HG03575 (cell line): Measurements from ENCODE around the gene NANOS2.
"Not testable (repeated sequence)": the region's sequence is repeated elsewhere in the genome, so short reads cannot be mapped to it uniquely, and the experiment has no call there.

Experiments used
- ATAC-seq: cut with Tn5 transposase; IDR thresholded peaks from one replicate; pipeline ENCODE4 v1.9.1; 2021; ENCODE audit not compliant: unreplicated experiment, insufficient number of reproducible peaks, low FRiP score; ENCODE audit errors: extremely low read depth

Gene NANOS2

GRCh38 chr19:45899919-45900589 lies 14.5 kb downstream of the NANOS2 start:
- ATAC-seq: no peak

GRCh38 chr19:45899253-45899652 lies 15.3 kb downstream of the NANOS2 start:
- ATAC-seq: no peak

- ATAC-seq: no peak
Measured at GRCh38 chr19:45897261-45897812, 17.2 kb downstream of the NANOS2 start.

GRCh38 chr19:45895983-45896599 lies 18.5 kb downstream of the NANOS2 start:
- not testable (repeated sequence) for ATAC-seq

GRCh38 chr19:45895519-45895972 lies 19.0 kb downstream of the NANOS2 start:
- ATAC-seq: no peak

GRCh38 chr19:45890877-45891276 lies 23.7 kb downstream of the NANOS2 start:
- ATAC-seq: no peak

- ATAC-seq: no peak
Measured at GRCh38 chr19:45889210-45889885, 25.2 kb downstream of the NANOS2 start.

GRCh38 chr19:45887200-45887710 lies 27.3 kb downstream of the NANOS2 start:
- no peak for ATAC-seq

GRCh38 chr19:45886427-45887199 lies 28.0 kb downstream of the NANOS2 start:
- no peak for ATAC-seq

GRCh38 chr19:45885556-45886426 lies 28.8 kb downstream of the NANOS2 start, which contains the start of gene IRF2BP1:
Gene IRF2BP1, minus strand, starts transcription at chr19:45886141. Its CDS starts 367 bp downstream, at chr19:45885774.
- no peak for ATAC-seq

GRCh38 chr19:45884682-45885555 lies 29.7 kb downstream of the NANOS2 start:
- ATAC-seq: no peak

- no peak for ATAC-seq
Measured at GRCh38 chr19:45883881-45884681, 30.5 kb downstream of the NANOS2 start.

GRCh38 chr19:45883586-45883880 lies 31.0 kb downstream of the NANOS2 start:
- ATAC-seq: no peak

- ATAC-seq: no peak
Measured at GRCh38 chr19:45882652-45883585, 31.7 kb downstream of the NANOS2 start.

GRCh38 chr19:45881909-45882528 lies 32.6 kb downstream of the NANOS2 start:
- ATAC-seq: no peak
